Measurements from ENCODE around the gene ADAMTSL4. TPM values are rescaled to one million over a fixed set of nuclear protein-coding genes. Genes with fewer than 3 reads are reported as not detected.

The ADAMTSL4 gene
- total and polyA plus RNA-seq, 9 of the 15 experiments (the other 6 are each of a cell fraction or from before 2014, with no cell fraction given) = 12.7 to 212 (median 35.6) TPM

GRCh38 chr1:150567717-150568593 is 18.7 kb downstream of the ADAMTSL4 start (continued):
- TF ChIP-seq MIER1 (IDR thresholded peaks at IDR 0.05; ENCODE audit: low read depth) = no peak
- TF ChIP-seq CHD2 (IDR thresholded peaks at IDR 0.05; ENCODE audit: low read depth, low read length) = 0 out of 2 replicates have a peak, but pooled peaks have one; percentile 34
- TF ChIP-seq, protein P1, sequence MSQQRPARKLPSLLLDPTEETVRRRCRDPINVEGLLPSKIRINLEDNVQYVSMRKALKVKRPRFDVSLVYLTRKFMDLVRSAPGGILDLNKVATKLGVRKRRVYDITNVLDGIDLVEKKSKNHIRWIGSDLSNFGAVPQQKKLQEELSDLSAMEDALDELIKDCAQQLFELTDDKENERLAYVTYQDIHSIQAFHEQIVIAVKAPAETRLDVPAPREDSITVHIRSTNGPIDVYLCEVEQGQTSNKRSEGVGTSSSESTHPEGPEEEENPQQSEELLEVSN (IDR thresholded peaks at IDR 0.05; ENCODE audit: borderline replicate concordance in 1 of 2, extremely low read depth in 1 of 2, insufficient read depth in 1 of 2, insufficient read length in 1 of 2, low read depth in 1 of 2, low read length in 1 of 2, poor library complexity in 1 of 2, severe bottlenecking in 1 of 2) = peak in 1 of 2 experiments; percentile 63
- no peak for TF ChIP-seq PURB (CRISPR knock-in tag; IDR thresholded peaks at IDR 0.05; ENCODE audit: low read depth)
- peak; percentile 19; the same call in 1 of the 2 replicates for TF ChIP-seq DPF2 (IDR thresholded peaks at IDR 0.05)
- 0 out of 2 replicates have a peak, but pooled peaks have one; percentile 9 for TF ChIP-seq MTA3 (IDR thresholded peaks at IDR 0.05; ENCODE audit: borderline replicate concordance)
- TF ChIP-seq, protein P2, sequence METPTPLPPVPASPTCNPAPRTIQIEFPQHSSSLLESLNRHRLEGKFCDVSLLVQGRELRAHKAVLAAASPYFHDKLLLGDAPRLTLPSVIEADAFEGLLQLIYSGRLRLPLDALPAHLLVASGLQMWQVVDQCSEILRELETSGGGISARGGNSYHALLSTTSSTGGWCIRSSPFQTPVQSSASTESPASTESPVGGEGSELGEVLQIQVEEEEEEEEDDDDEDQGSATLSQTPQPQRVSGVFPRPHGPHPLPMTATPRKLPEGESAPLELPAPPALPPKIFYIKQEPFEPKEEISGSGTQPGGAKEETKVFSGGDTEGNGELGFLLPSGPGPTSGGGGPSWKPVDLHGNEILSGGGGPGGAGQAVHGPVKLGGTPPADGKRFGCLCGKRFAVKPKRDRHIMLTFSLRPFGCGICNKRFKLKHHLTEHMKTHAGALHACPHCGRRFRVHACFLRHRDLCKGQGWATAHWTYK (CRISPR knock-in tag; IDR thresholded peaks at IDR 0.05) = no peak
- TF ChIP-seq, protein P3, sequence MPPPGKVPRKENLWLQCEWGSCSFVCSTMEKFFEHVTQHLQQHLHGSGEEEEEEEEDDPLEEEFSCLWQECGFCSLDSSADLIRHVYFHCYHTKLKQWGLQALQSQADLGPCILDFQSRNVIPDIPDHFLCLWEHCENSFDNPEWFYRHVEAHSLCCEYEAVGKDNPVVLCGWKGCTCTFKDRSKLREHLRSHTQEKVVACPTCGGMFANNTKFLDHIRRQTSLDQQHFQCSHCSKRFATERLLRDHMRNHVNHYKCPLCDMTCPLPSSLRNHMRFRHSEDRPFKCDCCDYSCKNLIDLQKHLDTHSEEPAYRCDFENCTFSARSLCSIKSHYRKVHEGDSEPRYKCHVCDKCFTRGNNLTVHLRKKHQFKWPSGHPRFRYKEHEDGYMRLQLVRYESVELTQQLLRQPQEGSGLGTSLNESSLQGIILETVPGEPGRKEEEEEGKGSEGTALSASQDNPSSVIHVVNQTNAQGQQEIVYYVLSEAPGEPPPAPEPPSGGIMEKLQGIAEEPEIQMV (tag; conservative IDR thresholded peaks at IDR 0.05; ENCODE audit: low read depth) = no peak
- no peak for TF ChIP-seq HLTF (IDR thresholded peaks at IDR 0.05)
- TF ChIP-seq DNMT1 (IDR thresholded peaks at IDR 0.05) = no peak
- TF ChIP-seq PHF20 (IDR thresholded peaks at IDR 0.05; ENCODE audit: partially characterized antibody) = peak; percentile 30
- TF ChIP-seq PML (IDR thresholded peaks at IDR 0.05; ENCODE audit: low read length) = 0 out of 2 replicates have a peak, but pooled peaks have one; percentile 39
- TF ChIP-seq DACH1 (IDR thresholded peaks at IDR 0.05; ENCODE audit: partially characterized antibody) = peak; percentile 73
- peak; percentile 67 for TF ChIP-seq USF2 (CRISPR knock-in tag; IDR thresholded peaks at IDR 0.05)
- peak; percentile 56; the same call in 1 of the 2 replicates for TF ChIP-seq RAD51 (IDR thresholded peaks at IDR 0.05; ENCODE audit: borderline replicate concordance, low read depth)
- no peak for TF ChIP-seq U2AF1 (optimal IDR thresholded peaks at IDR 0.05; ENCODE audit: low read depth, low read length)
- TF ChIP-seq L3MBTL2 (IDR thresholded peaks at IDR 0.05) = peak; percentile 32; the same call in 1 of the 2 replicates
- TF ChIP-seq ZNF347 (CRISPR knock-in tag; IDR thresholded peaks at IDR 0.05; ENCODE audit: low read depth) = no peak
- no peak for TF ChIP-seq JUND (IDR thresholded peaks at IDR 0.05; ENCODE audit: borderline replicate concordance, low read depth, low read length)
- TF ChIP-seq JUND (tag; IDR thresholded peaks at IDR 0.05; ENCODE audit: borderline replicate concordance, low read depth, low read length) = no peak

Measured in K562 (cell line).